Measurements from ENCODE around the gene SMIM33. TPM values are rescaled to one million over a fixed set of nuclear protein-coding genes. Genes with fewer than 3 reads are reported as not detected.

Gene SMIM33
- total and polyA plus RNA-seq, 9 of the 15 experiments (the other 6 are each of a cell fraction or from before 2014, with no cell fraction given) = not detected

DNA sequence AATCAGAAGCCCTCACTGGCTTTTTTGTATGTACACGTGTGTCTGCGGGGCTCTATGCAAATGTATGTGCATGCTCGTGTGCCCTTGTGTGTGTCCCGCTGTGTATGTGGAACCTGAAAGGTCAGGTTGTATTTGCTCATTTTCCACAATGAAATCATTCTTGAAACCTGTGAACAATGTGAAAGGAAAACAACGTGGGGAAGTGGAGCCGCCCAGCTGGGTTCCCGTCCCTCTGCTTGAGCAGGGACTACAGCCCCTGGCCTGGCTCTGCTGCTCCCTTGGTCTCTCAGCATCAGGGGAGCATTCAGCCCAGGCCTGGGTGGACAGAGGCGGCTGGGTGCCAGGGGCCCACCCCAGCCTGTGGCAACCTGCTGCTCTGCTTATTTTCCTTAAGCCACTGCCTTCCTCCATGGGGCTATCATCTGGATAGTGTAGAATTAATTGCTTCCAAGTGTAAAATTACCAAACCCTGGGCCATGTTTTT lies 11.3 kb upstream of the SMIM33 start:
- Histone ChIP-seq H3K4me1 (replicated peaks in 1 of 2; ENCODE audit: control insufficient read depth in 2 of 2, insufficient read depth in 2 of 2, low read length in 2 of 2) (peaks cover 0 to 7% of the 10 kb centered on the region in 2 experiments; a peak in 2 of 5 replicates), H3K4me3 (no peak overlapping the region), H3K27ac (ENCODE audit: extremely low read depth, low read depth, low read length) (no peak overlapping the region), H3K36me3 (ENCODE audit: control insufficient read depth, insufficient read depth, low read length) (no peaks in the 10 kb centered on the region), H4K20me1 (replicated peaks; ENCODE audit: control insufficient read depth, insufficient read depth, low read length) (no peaks in the 10 kb centered on the region), H3K9me3 (replicated peaks; ENCODE audit: control insufficient read depth, insufficient read depth, low read depth, low read length) (no peaks in the 10 kb centered on the region), H3K27me3 (ENCODE audit: control insufficient read depth in 2 of 2, insufficient read depth in 2 of 2, low read length in 2 of 2) (no peaks in the 10 kb centered on the region), H3K9me1 (ENCODE audit: control insufficient read depth, insufficient read depth, low read length) (no peaks in the 10 kb centered on the region), H3K9ac (ENCODE audit: insufficient read depth in 1 of 2, low read depth in 2 of 2, low read length in 2 of 2) (peak overlapping the region in 1 of 2 experiments; percentile 63; a peak in 2 of 4 replicates), H2AFZ (ENCODE audit: low read depth, low read length) (peak overlapping the region; percentile 71), H3K79me2 (ENCODE audit: control insufficient read depth, insufficient read depth, low read length) (no peaks in the 10 kb centered on the region), H3K4me2 (ENCODE audit: insufficient read depth, low read length) (no peak overlapping the region)
- CTCF ChIA-PET (ENCODE audit: low intra/inter-chr PET ratio) = no interaction called here
- 54% methylated on average over 8 of the region's 8 CpGs for WGBS (ENCODE audit: insufficient coverage, low coverage, missing lambda C conversion rate)
- DNase-seq (ENCODE audit: extremely low read depth in 1 of 4, low spot score in 3 of 4) (no peak), FAIRE-seq (no peak), ATAC-seq (no peak)
- no TSS peak for BruUV-seq (replicated peaks)
- POLR2A ChIA-PET = interaction anchor here (1.0 kb wide), 1 partner anchor 20 kb away, joined by 3 read pairs; the partner anchor contains the start of gene DNAJC18
- in situ Hi-C loops (cut with MboI) = no loop called here
- TF ChIP-seq, protein P1, sequence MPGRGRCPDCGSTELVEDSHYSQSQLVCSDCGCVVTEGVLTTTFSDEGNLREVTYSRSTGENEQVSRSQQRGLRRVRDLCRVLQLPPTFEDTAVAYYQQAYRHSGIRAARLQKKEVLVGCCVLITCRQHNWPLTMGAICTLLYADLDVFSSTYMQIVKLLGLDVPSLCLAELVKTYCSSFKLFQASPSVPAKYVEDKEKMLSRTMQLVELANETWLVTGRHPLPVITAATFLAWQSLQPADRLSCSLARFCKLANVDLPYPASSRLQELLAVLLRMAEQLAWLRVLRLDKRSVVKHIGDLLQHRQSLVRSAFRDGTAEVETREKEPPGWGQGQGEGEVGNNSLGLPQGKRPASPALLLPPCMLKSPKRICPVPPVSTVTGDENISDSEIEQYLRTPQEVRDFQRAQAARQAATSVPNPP (IDR thresholded peaks at IDR 0.05; ENCODE audit: borderline replicate concordance, insufficient read depth, insufficient read length) = no peak
- no peak for TF ChIP-seq ZNF695 (CRISPR knock-in tag; IDR thresholded peaks at IDR 0.05)
- intact Hi-C loops (cut with micrococcal nuclease) = no loop called here

DNA sequence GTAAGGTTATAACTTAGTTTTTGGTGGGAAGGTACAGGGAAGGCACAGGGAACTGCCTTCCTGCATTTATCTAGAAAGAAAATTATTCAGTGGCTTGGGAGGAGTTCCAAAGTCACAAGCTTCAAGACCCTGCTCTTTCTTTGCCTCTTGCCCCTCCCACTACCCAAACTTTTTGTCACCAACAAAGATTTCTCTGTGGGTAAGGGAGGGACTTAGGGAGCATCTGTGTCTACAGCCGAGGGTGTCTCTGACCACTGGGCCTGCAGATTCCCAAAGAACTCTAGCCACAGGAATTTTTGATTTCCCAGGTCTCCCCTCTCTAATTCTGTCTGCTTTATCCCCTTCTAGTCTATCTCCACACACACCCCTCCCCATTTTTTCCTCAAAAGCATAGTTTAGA lies 10.3 kb upstream of the SMIM33 start:
- DNase-seq (ENCODE audit: extremely low read depth in 1 of 4, low spot score in 3 of 4) (no peak), FAIRE-seq (no peak), ATAC-seq (no peak)
- Histone ChIP-seq H3K9ac (ENCODE audit: insufficient read depth in 1 of 2, low read depth in 2 of 2, low read length in 2 of 2) (peak overlapping the region in 1 of 2 experiments; percentile 53; a peak in 1 of 4 replicates), H3K27me3 (ENCODE audit: control insufficient read depth in 2 of 2, insufficient read depth in 2 of 2, low read length in 2 of 2) (no peaks in the 10 kb centered on the region), H3K4me1 (replicated peaks in 1 of 2; ENCODE audit: control insufficient read depth in 2 of 2, insufficient read depth in 2 of 2, low read length in 2 of 2) (peaks cover 0 to 7% of the 10 kb centered on the region in 2 experiments; a peak in 2 of 5 replicates), H3K4me3 (no peak overlapping the region), H4K20me1 (replicated peaks; ENCODE audit: control insufficient read depth, insufficient read depth, low read length) (no peaks in the 10 kb centered on the region), H3K79me2 (ENCODE audit: control insufficient read depth, insufficient read depth, low read length) (no peaks in the 10 kb centered on the region), H2AFZ (ENCODE audit: low read depth, low read length) (0 out of 2 replicates have a peak overlapping the region, but pooled peaks have one; percentile 51), H3K9me3 (replicated peaks; ENCODE audit: control insufficient read depth, insufficient read depth, low read depth, low read length) (no peaks in the 10 kb centered on the region), H3K36me3 (ENCODE audit: control insufficient read depth, insufficient read depth, low read length) (no peaks in the 10 kb centered on the region), H3K4me2 (ENCODE audit: insufficient read depth, low read length) (no peak overlapping the region), H3K9me1 (ENCODE audit: control insufficient read depth, insufficient read depth, low read length) (no peaks in the 10 kb centered on the region), H3K27ac (ENCODE audit: extremely low read depth, low read depth, low read length) (no peak overlapping the region)
- in situ Hi-C loops (cut with MboI) (no loop called here), intact Hi-C loops (cut with micrococcal nuclease) (no loop called here)
- ChIA-PET CTCF (ENCODE audit: low intra/inter-chr PET ratio) (no interaction called here), POLR2A (no interaction called here)
- 29% methylated on average over 1 of the region's 1 CpG for WGBS (ENCODE audit: insufficient coverage, low coverage, missing lambda C conversion rate)
- BruUV-seq (replicated peaks) = no TSS peak
- TF ChIP-seq BRD9 (IDR thresholded peaks at IDR 0.05; ENCODE audit: low read depth, partially characterized antibody) (no peak), ZNF780A (CRISPR knock-in tag; IDR thresholded peaks at IDR 0.05) (no peak), SIN3B (IDR thresholded peaks at IDR 0.05; ENCODE audit: low read depth) (no peak)
- TF ChIP-seq, protein P2, sequence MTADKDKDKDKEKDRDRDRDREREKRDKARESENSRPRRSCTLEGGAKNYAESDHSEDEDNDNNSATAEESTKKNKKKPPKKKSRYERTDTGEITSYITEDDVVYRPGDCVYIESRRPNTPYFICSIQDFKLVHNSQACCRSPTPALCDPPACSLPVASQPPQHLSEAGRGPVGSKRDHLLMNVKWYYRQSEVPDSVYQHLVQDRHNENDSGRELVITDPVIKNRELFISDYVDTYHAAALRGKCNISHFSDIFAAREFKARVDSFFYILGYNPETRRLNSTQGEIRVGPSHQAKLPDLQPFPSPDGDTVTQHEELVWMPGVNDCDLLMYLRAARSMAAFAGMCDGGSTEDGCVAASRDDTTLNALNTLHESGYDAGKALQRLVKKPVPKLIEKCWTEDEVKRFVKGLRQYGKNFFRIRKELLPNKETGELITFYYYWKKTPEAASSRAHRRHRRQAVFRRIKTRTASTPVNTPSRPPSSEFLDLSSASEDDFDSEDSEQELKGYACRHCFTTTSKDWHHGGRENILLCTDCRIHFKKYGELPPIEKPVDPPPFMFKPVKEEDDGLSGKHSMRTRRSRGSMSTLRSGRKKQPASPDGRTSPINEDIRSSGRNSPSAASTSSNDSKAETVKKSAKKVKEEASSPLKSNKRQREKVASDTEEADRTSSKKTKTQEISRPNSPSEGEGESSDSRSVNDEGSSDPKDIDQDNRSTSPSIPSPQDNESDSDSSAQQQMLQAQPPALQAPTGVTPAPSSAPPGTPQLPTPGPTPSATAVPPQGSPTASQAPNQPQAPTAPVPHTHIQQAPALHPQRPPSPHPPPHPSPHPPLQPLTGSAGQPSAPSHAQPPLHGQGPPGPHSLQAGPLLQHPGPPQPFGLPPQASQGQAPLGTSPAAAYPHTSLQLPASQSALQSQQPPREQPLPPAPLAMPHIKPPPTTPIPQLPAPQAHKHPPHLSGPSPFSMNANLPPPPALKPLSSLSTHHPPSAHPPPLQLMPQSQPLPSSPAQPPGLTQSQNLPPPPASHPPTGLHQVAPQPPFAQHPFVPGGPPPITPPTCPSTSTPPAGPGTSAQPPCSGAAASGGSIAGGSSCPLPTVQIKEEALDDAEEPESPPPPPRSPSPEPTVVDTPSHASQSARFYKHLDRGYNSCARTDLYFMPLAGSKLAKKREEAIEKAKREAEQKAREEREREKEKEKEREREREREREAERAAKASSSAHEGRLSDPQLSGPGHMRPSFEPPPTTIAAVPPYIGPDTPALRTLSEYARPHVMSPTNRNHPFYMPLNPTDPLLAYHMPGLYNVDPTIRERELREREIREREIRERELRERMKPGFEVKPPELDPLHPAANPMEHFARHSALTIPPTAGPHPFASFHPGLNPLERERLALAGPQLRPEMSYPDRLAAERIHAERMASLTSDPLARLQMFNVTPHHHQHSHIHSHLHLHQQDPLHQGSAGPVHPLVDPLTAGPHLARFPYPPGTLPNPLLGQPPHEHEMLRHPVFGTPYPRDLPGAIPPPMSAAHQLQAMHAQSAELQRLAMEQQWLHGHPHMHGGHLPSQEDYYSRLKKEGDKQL (CRISPR knock-in tag; IDR thresholded peaks at IDR 0.05; ENCODE audit: borderline replicate concordance) = no peak
- TF ChIP-seq, protein P3, sequence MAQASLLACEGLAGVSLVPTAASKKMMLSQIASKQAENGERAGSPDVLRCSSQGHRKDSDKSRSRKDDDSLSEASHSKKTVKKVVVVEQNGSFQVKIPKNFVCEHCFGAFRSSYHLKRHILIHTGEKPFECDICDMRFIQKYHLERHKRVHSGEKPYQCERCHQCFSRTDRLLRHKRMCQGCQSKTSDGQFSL (CRISPR knock-in tag; IDR thresholded peaks at IDR 0.05) = no peak
- TF ChIP-seq, protein P3 (tag; IDR thresholded peaks at IDR 0.05) = no peak

All from K562 (cell line).